ENCODE results near the gene IGFLR1.

The IGFLR1 gene

GRCh38 chr19:35712567-35713505 lies 29.4 kb downstream of the IGFLR1 start:
- Histone ChIP-seq H3K27me3 (ENCODE audit: insufficient read depth, insufficient read length) (no peaks in the 10 kb centered on the region), H3K9ac (ENCODE audit: insufficient read length, low read depth) (no peak overlapping the region), H3K36me3 (ENCODE audit: insufficient read depth, insufficient read length, low read length) (no peaks in the 10 kb centered on the region), H3K4me1 (ENCODE audit: insufficient read depth, insufficient read length) (peaks cover 15% of the 10 kb centered on the region), H3K9me3 (ENCODE audit: insufficient read depth, low read length) (no peaks in the 10 kb centered on the region), H3K4me3 (ENCODE audit: insufficient read length, low read depth) (no peak overlapping the region)
- TF ChIP-seq YY1 (IDR thresholded peaks at IDR 0.05; ENCODE audit: insufficient read depth, insufficient read length) (no peak), SUZ12 (IDR thresholded peaks at IDR 0.05; ENCODE audit: extremely low read depth, insufficient read depth, insufficient read length) (no peak), ZNF274 (IDR thresholded peaks at IDR 0.05; ENCODE audit: low read depth, low read length) (no peak)
- DNase-seq (ENCODE audit: low read depth, low spot score) = no peak

- Histone ChIP-seq H3K4me3 (ENCODE audit: insufficient read length, low read depth) (no peak overlapping the region), H3K9ac (ENCODE audit: insufficient read length, low read depth) (no peak overlapping the region), H3K4me1 (ENCODE audit: insufficient read depth, insufficient read length) (peaks cover 15% of the 10 kb centered on the region), H3K27me3 (ENCODE audit: insufficient read depth, insufficient read length) (no peaks in the 10 kb centered on the region), H3K36me3 (ENCODE audit: insufficient read depth, insufficient read length, low read length) (no peaks in the 10 kb centered on the region), H3K9me3 (ENCODE audit: insufficient read depth, low read length) (no peaks in the 10 kb centered on the region)
- TF ChIP-seq YY1 (IDR thresholded peaks at IDR 0.05; ENCODE audit: insufficient read depth, insufficient read length) = no peak
- no peak for TF ChIP-seq ZNF274 (IDR thresholded peaks at IDR 0.05; ENCODE audit: low read depth, low read length)
- TF ChIP-seq SUZ12 (IDR thresholded peaks at IDR 0.05; ENCODE audit: extremely low read depth, insufficient read depth, insufficient read length) = no peak
- DNase-seq (ENCODE audit: low read depth, low spot score) = no peak
These were observed 31.2 kb downstream of the IGFLR1 start for GRCh38 chr19:35710784-35711723.

GRCh38 chr19:35708391-35708790 lies 33.9 kb downstream of the IGFLR1 start:
- no peak overlapping the region for H3K9ac ChIP-seq (ENCODE audit: insufficient read length, low read depth)
- H3K4me1 ChIP-seq (ENCODE audit: insufficient read depth, insufficient read length) = peaks cover 4% of the 10 kb centered on the region
- H3K36me3 ChIP-seq (ENCODE audit: insufficient read depth, insufficient read length, low read length) = no peaks in the 10 kb centered on the region
- no peaks in the 10 kb centered on the region; the same call in 1 of the 2 replicates for H3K9me3 ChIP-seq (ENCODE audit: insufficient read depth, low read length)
- no peak for DNase-seq (ENCODE audit: low read depth, low spot score)
- H3K4me3 ChIP-seq (ENCODE audit: insufficient read length, low read depth) = no peak overlapping the region
- no peaks in the 10 kb centered on the region for H3K27me3 ChIP-seq (ENCODE audit: insufficient read depth, insufficient read length)
- TF ChIP-seq SUZ12 (IDR thresholded peaks at IDR 0.05; ENCODE audit: extremely low read depth, insufficient read depth, insufficient read length) (no peak), ZNF274 (IDR thresholded peaks at IDR 0.05; ENCODE audit: low read depth, low read length) (no peak), YY1 (IDR thresholded peaks at IDR 0.05; ENCODE audit: insufficient read depth, insufficient read length) (no peak)

GRCh38 chr19:35704218-35704617 lies 38.0 kb downstream of the IGFLR1 start, which contains the start of gene ZBTB32:
TSS of gene ZBTB32 (plus strand) at chr19:35704558. CDS start at chr19:35714627, 10,069 bp downstream.
- TF ChIP-seq SUZ12 (IDR thresholded peaks at IDR 0.05; ENCODE audit: extremely low read depth, insufficient read depth, insufficient read length) = no peak
- no peak for TF ChIP-seq ZNF274 (IDR thresholded peaks at IDR 0.05; ENCODE audit: low read depth, low read length)
- no peak for TF ChIP-seq YY1 (IDR thresholded peaks at IDR 0.05; ENCODE audit: insufficient read depth, insufficient read length)
- DNase-seq (ENCODE audit: low read depth, low spot score) = no peak
- Histone ChIP-seq H3K4me3 (ENCODE audit: insufficient read length, low read depth) (no peak within 1 kb of the TSS), H3K27me3 (ENCODE audit: insufficient read depth, insufficient read length) (no peaks in the 10 kb centered on the region), H3K4me1 (ENCODE audit: insufficient read depth, insufficient read length) (peaks cover 2% of the 10 kb centered on the region), H3K36me3 (ENCODE audit: insufficient read depth, insufficient read length, low read length) (no peaks in the 10 kb centered on the region), H3K9ac (ENCODE audit: insufficient read length, low read depth) (no peak within 1 kb of the TSS), H3K9me3 (ENCODE audit: insufficient read depth, low read length) (no peaks in the 10 kb centered on the region; the same call in 1 of the 2 replicates)

GRCh38 chr19:35703343-35703742 lies 38.9 kb downstream of the IGFLR1 start:
- H3K4me3 ChIP-seq (ENCODE audit: insufficient read length, low read depth) = no peak overlapping the region
- H3K9ac ChIP-seq (ENCODE audit: insufficient read length, low read depth) = no peak overlapping the region
- no peaks in the 10 kb centered on the region for H3K27me3 ChIP-seq (ENCODE audit: insufficient read depth, insufficient read length)
- TF ChIP-seq SUZ12 (IDR thresholded peaks at IDR 0.05; ENCODE audit: extremely low read depth, insufficient read depth, insufficient read length) = no peak
- no peak for TF ChIP-seq YY1 (IDR thresholded peaks at IDR 0.05; ENCODE audit: insufficient read depth, insufficient read length)
- TF ChIP-seq ZNF274 (IDR thresholded peaks at IDR 0.05; ENCODE audit: low read depth, low read length) = no peak
- H3K9me3 ChIP-seq (ENCODE audit: insufficient read depth, low read length) = no peaks in the 10 kb centered on the region; the same call in 1 of the 2 replicates
- no peaks in the 10 kb centered on the region for H3K36me3 ChIP-seq (ENCODE audit: insufficient read depth, insufficient read length, low read length)
- no peak for DNase-seq (ENCODE audit: low read depth, low spot score)
- peaks cover 2% of the 10 kb centered on the region for H3K4me1 ChIP-seq (ENCODE audit: insufficient read depth, insufficient read length)

GRCh38 chr19:35702223-35703012 lies 39.8 kb downstream of the IGFLR1 start:
- no peaks in the 10 kb centered on the region for H3K36me3 ChIP-seq (ENCODE audit: insufficient read depth, insufficient read length, low read length)
- H3K9me3 ChIP-seq (ENCODE audit: insufficient read depth, low read length) = no peaks in the 10 kb centered on the region; the same call in 1 of the 2 replicates
- TF ChIP-seq YY1 (IDR thresholded peaks at IDR 0.05; ENCODE audit: insufficient read depth, insufficient read length) = no peak
- TF ChIP-seq ZNF274 (IDR thresholded peaks at IDR 0.05; ENCODE audit: low read depth, low read length) = no peak
- no peak for TF ChIP-seq SUZ12 (IDR thresholded peaks at IDR 0.05; ENCODE audit: extremely low read depth, insufficient read depth, insufficient read length)
- no peaks in the 10 kb centered on the region for H3K27me3 ChIP-seq (ENCODE audit: insufficient read depth, insufficient read length)
- H3K4me1 ChIP-seq (ENCODE audit: insufficient read depth, insufficient read length) = peaks cover 2% of the 10 kb centered on the region
- DNase-seq (ENCODE audit: low read depth, low spot score) = peak; percentile 94
- H3K4me3 ChIP-seq (ENCODE audit: insufficient read length, low read depth) = peak overlapping the region; percentile 60
- peak overlapping the region; percentile 61 for H3K9ac ChIP-seq (ENCODE audit: insufficient read length, low read depth)
